Panc1 (cell line): ENCODE data around the gene ADAMTS9. TPM values are rescaled to one million over a fixed set of nuclear protein-coding genes. Genes with fewer than 3 reads are reported as not detected.

Experiments
- ATAC-seq: fragments of 200-7000 bp; cut with Tn5 transposase; 2 replicates; pipeline ENCODE4 v1.9.1; 2020; ENCODE audit warnings: mild to moderate bottlenecking, moderate library complexity
- BruUV-seq: library from RNA; stranded (reverse); fragments of 400-500 nt; replicated peaks from 2 replicates; lab custom pipeline; 2021; lab: Mats Ljungman, UMichigan
- CTCF ChIA-PET: fragments of 300-600 bp; sonication (Branson Sonifier 250); formaldehyde crosslinking; loops from one replicate; lab custom pipeline; 2022; ENCODE audit warnings: antibody characterized with exemption; lab: Charles Lee
- POLR2A ChIA-PET: fragments of 300-600 bp; sonication (Branson Sonifier 250); formaldehyde crosslinking; loops from one replicate; lab custom pipeline; 2022; ENCODE audit warnings: antibody characterized with exemption; lab: Charles Lee
- DNase-seq: peaks from one replicate; pipeline ENCODE4 v3.0.0-alpha.2; 2010; ENCODE audit warnings: low read depth, low spot score
- H3K27ac ChIP-seq: 2 replicates; pipeline ENCODE4 v1.5.1; 2011; ENCODE audit warnings: mild to moderate bottlenecking, low read length, inconsistent platforms
- H3K27me3 ChIP-seq: fragments of 200-500 bp; sonication (Bioruptor generic); 2 replicates; pipeline ENCODE4 v1.6.0; 2014; ENCODE audit warnings: low read length, inconsistent platforms; ENCODE audit not compliant: control insufficient read depth, insufficient read depth
- H3K36me3 ChIP-seq: fragments of 200-500 bp; sonication (Bioruptor generic); 2 replicates; pipeline ENCODE4 v1.5.1; 2014; ENCODE audit warnings: inconsistent platforms, mild to moderate bottlenecking, low read length, moderate library complexity; ENCODE audit not compliant: control insufficient read depth, insufficient read depth
- H3K4me1 ChIP-seq: 2 replicates; pipeline ENCODE4 v1.5.1; 2011; ENCODE audit warnings: inconsistent platforms, mild to moderate bottlenecking, low read length, moderate library complexity; ENCODE audit not compliant: control insufficient read depth, insufficient read depth
- H3K4me3 ChIP-seq, 2 experiments: 2 replicates each; pipeline ENCODE4 v1.5.1; 2011 to 2012; ENCODE audit warnings: low read depth in 2 of 2, low read length in 2 of 2, mild to moderate bottlenecking in 2 of 2, inconsistent platforms in 1 of 2, moderate library complexity in 1 of 2
- H3K9me3 ChIP-seq: fragments of 200-500 bp; sonication (Bioruptor generic); 2 replicates; pipeline ENCODE4 v1.5.1; 2014; ENCODE audit warnings: low read depth, mild to moderate bottlenecking, inconsistent platforms, low read length, moderate library complexity; ENCODE audit not compliant: control insufficient read depth, insufficient read depth
- POLR2AphosphoS5 ChIP-seq: IDR thresholded peaks from 2 replicates; pipeline ENCODE4 v1.6.1; 2012; ENCODE audit warnings: mild to moderate bottlenecking, low read depth, low read length, moderate library complexity
- SIN3A ChIP-seq: IDR thresholded peaks from 2 replicates; pipeline ENCODE4 v1.6.1; 2012; ENCODE audit warnings: low read depth, mild to moderate bottlenecking, low read length, moderate library complexity, borderline replicate concordance; ENCODE audit not compliant: insufficient read depth
- TCF7L2 ChIP-seq: IDR thresholded peaks from 2 replicates; pipeline ENCODE4 v1.6.1; 2011; ENCODE audit warnings: mild to moderate bottlenecking, low read depth, low read length, inconsistent platforms
- in situ Hi-C: cut with HindIII; loops from 2 replicates; pipeline ENCODE4 v1.10.0; 2016; ENCODE audit warnings: low sequenced_read_pairs, low pct_unique_long_range_greater_than_20kb
- intact Hi-C: fragments of 100-400 bp; cut with micrococcal nuclease; formaldehyde crosslinking; loops from one replicate; pipeline ENCODE4 v1.10.0; 2022; ENCODE audit not compliant: unreplicated experiment
- total RNA-seq: library from RNA; stranded (reverse); gene quantifications from one replicate; pipeline ENCODE4 v1.2.1, GENCODE V29; 2021; ENCODE audit not compliant: unreplicated experiment
- TF ChIP-seq, protein P1 (sequence below): fragments of 450-650 bp; IDR thresholded peaks from 2 replicates; pipeline ENCODE4 v1.5.1; 2017; ENCODE audit warnings: mild to moderate bottlenecking
- TF ChIP-seq, protein P2 (sequence below), 2 experiments: IDR thresholded peaks; 2 replicates each; pipeline ENCODE4 v1.6.1; 2011 to 2012; ENCODE audit warnings: low read depth in 2 of 2, control low read depth in 1 of 2, low read length in 1 of 2, mild to moderate bottlenecking in 1 of 2, moderate library complexity in 1 of 2; ENCODE audit not compliant: insufficient read depth in 1 of 2

ADAMTS9 gene
- total RNA-seq, 1 experiment from 2014 or later: 0.05 TPM

DNA sequence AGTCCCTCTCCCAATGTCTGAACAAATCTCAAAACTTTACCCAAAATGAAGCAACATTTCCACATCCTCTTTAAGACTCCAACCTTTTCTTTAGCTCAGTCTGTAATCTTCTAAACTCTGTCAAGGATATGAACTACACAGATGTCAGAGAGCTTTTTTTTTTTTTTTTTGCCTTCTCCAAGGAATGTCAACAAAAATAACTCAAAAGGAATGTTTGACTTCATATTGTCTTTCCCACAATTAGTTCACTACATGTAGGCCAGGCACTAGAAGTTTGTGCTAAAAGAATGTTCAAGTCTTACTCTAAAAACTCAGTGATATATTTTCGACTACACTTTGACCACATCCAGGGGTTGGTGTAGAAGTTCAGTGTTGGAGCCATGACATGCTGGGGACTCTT, 37.1 kb downstream of the ADAMTS9 start:
- Histone ChIP-seq H3K4me3 (no peak overlapping the region), H3K4me1 (no peaks in the 10 kb centered on the region), H3K27me3 (no peaks in the 10 kb centered on the region), H3K36me3 (no peaks in the 10 kb centered on the region), H3K9me3 (no peaks in the 10 kb centered on the region), H3K27ac (no peak overlapping the region)
- ChIA-PET POLR2A (no interaction called here), CTCF (no interaction called here)
- in situ Hi-C loops (no loop called here), intact Hi-C loops (no loop called here)
- DNase-seq (no peak), ATAC-seq (no peak)
- TF ChIP-seq POLR2AphosphoS5 (no peak), TCF7L2 (no peak), SIN3A (no peak)
- TF ChIP-seq, protein P1, sequence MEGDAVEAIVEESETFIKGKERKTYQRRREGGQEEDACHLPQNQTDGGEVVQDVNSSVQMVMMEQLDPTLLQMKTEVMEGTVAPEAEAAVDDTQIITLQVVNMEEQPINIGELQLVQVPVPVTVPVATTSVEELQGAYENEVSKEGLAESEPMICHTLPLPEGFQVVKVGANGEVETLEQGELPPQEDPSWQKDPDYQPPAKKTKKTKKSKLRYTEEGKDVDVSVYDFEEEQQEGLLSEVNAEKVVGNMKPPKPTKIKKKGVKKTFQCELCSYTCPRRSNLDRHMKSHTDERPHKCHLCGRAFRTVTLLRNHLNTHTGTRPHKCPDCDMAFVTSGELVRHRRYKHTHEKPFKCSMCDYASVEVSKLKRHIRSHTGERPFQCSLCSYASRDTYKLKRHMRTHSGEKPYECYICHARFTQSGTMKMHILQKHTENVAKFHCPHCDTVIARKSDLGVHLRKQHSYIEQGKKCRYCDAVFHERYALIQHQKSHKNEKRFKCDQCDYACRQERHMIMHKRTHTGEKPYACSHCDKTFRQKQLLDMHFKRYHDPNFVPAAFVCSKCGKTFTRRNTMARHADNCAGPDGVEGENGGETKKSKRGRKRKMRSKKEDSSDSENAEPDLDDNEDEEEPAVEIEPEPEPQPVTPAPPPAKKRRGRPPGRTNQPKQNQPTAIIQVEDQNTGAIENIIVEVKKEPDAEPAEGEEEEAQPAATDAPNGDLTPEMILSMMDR: no peak
- TF ChIP-seq, protein P2, sequence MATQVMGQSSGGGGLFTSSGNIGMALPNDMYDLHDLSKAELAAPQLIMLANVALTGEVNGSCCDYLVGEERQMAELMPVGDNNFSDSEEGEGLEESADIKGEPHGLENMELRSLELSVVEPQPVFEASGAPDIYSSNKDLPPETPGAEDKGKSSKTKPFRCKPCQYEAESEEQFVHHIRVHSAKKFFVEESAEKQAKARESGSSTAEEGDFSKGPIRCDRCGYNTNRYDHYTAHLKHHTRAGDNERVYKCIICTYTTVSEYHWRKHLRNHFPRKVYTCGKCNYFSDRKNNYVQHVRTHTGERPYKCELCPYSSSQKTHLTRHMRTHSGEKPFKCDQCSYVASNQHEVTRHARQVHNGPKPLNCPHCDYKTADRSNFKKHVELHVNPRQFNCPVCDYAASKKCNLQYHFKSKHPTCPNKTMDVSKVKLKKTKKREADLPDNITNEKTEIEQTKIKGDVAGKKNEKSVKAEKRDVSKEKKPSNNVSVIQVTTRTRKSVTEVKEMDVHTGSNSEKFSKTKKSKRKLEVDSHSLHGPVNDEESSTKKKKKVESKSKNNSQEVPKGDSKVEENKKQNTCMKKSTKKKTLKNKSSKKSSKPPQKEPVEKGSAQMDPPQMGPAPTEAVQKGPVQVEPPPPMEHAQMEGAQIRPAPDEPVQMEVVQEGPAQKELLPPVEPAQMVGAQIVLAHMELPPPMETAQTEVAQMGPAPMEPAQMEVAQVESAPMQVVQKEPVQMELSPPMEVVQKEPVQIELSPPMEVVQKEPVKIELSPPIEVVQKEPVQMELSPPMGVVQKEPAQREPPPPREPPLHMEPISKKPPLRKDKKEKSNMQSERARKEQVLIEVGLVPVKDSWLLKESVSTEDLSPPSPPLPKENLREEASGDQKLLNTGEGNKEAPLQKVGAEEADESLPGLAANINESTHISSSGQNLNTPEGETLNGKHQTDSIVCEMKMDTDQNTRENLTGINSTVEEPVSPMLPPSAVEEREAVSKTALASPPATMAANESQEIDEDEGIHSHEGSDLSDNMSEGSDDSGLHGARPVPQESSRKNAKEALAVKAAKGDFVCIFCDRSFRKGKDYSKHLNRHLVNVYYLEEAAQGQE (IDR thresholded peaks at IDR 0.05; ENCODE audit: insufficient read depth in 1 of 2, low read depth in 2 of 2, low read length in 1 of 2): no peak
- BruUV-seq: no TSS peak

DNA sequence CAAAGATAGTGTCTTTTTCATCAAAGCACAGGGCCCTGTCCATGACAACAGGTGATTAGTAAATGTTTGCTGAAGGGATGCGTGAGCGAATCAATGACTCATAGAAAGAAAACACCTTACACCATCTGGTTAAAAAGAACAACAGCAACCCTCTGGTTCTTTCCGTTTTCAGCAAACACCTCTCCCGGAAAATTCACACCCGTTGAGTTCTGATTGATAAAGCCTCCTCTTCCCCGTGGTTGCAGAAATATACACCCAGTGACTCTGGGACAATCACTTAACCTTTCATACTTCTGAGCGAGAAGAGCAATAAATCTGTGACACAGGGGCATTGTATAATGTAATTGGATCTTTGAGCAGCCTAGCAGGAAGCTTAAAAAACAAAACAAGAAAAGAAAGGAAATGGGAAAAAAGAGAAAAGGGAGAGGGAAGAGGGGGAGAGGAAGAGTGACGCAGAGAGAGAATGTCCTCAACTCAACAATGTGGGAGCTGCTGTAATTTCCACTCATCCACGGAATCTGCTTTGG, 37.6 kb downstream of the ADAMTS9 start:
- ChIA-PET CTCF (no interaction called here), POLR2A (no interaction called here)
- H3K4me1 ChIP-seq: no peaks in the 10 kb centered on the region
- TF ChIP-seq POLR2AphosphoS5: no peak
- TF ChIP-seq, protein P2 (IDR thresholded peaks at IDR 0.05; ENCODE audit: insufficient read depth in 1 of 2, low read depth in 2 of 2, low read length in 1 of 2): no peak
- TF ChIP-seq TCF7L2: no peak
- no peak for TF ChIP-seq SIN3A
- TF ChIP-seq, protein P1: no peak
- intact Hi-C loops: no loop called here
- no peaks in the 10 kb centered on the region for H3K36me3 ChIP-seq
- no peak for DNase-seq
- no peak for ATAC-seq
- in situ Hi-C loops: no loop called here
- H3K27ac ChIP-seq: no peak overlapping the region
- no peaks in the 10 kb centered on the region for H3K9me3 ChIP-seq
- H3K27me3 ChIP-seq: no peaks in the 10 kb centered on the region
- no peak overlapping the region for H3K4me3 ChIP-seq
- BruUV-seq: no TSS peak
